Measurements from ENCODE around the gene CLASRP.

- TF ChIP-seq ZNF219 (CRISPR knock-in tag; IDR thresholded peaks at IDR 0.05; ENCODE audit: borderline replicate concordance) (no peak), CTCF (IDR thresholded peaks at IDR 0.05) (no peak), ZNF263 (CRISPR knock-in tag; IDR thresholded peaks at IDR 0.05; ENCODE audit: low read depth) (no peak), ZNF121 (CRISPR knock-in tag; IDR thresholded peaks at IDR 0.05) (no peak), ESRRA (CRISPR knock-in tag; IDR thresholded peaks at IDR 0.05; ENCODE audit: borderline replicate concordance) (no peak), AR (CRISPR knock-in tag; IDR thresholded peaks at IDR 0.05) (no peak), USF1 (CRISPR knock-in tag; IDR thresholded peaks at IDR 0.05) (no peak), E2F4 (CRISPR knock-in tag; IDR thresholded peaks at IDR 0.05; ENCODE audit: borderline replicate concordance, low read depth) (no peak), FOXJ3 (CRISPR knock-in tag; IDR thresholded peaks at IDR 0.05; ENCODE audit: borderline replicate concordance) (no peak)
Measured at GRCh38 chr19:45097450-45097775, 58.6 kb downstream of the CLASRP start.
